DMS 273 (cell line): ENCODE measurements around the gene CASTOR2.
"Not testable (repeated sequence)": the region's sequence is repeated elsewhere in the genome, so short reads cannot be mapped to it uniquely, and the experiment has no call there.

Experiments used
- DNase-seq: peaks from one replicate; lab custom pipeline; 2025; ENCODE audit not compliant: unreplicated experiment; lab: John Stamatoyannopoulos, UW

Gene CASTOR2

GRCh38 chr7:74964511-74965119 lies at the start of gene CASTOR2:
CASTOR2 (plus strand) TSS chr7:74964705; CDS start chr7:74964986, 281 bp downstream.
- peak; percentile 69 for DNase-seq

- DNase-seq = not testable (repeated sequence)
These were observed 42.1 kb upstream of the CASTOR2 start for GRCh38 chr7:74922321-74922890.

- not testable (repeated sequence) for DNase-seq
These were observed 40.9 kb upstream of the CASTOR2 start for GRCh38 chr7:74923644-74924043.

DNA sequence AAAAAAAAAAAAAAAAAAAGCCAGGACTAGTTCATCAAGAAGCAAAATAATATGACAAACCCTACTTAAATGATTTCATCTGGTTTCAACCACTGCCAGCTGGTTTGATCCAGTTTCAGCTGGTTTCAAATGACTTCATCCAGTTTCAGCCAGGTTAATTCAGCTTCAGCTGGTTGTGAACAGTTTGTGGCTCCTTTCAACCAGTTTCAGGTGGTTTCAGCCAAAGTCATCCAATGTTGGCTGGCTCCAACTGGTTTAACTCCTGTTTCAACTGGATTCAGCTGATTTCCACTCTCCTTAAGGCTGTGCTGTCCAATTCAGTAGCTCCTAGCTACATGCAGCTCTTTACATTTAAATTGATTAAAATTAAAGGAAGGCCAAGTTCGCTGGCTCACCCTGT lies 37.5 kb upstream of the CASTOR2 start:
- not testable (repeated sequence) for DNase-seq

DNA sequence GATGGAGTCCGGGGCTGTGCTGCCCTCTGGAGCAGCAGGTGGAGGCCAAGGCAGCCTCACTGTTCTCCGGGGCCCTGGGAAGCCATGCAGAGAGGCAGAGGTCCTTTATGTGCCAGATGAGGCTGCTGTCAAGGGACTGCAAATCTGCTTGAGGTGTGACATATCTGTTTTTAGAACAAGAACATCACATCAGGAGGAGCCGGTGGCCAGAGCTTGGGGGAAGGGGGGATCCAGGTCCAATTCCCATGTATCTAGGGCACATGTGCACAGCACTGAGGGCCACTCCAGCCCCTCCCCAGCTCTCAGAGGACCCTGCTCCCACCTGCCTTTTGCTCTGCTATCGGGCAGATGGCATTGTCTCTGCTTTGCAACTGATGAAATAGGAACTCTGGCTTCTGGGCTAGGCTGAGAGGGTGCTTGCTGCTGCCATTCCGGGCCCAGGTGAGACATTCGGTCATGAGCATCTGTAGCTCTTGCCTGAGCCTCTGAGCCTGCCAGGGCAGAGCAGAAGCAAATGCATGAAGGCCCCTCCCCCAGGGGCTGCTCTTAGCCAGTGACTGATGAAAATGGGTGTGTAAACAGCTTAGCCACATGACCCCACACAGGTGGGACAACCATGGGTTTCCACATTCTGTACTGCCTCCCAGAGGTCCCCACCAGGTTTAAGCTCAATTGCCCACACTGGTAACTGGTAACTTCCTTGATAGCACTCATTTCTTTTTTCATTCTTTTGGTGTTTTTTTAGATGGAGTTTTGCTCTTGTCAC lies 32.8 kb upstream of the CASTOR2 start:
- not testable (repeated sequence) for DNase-seq

- DNase-seq = not testable (repeated sequence)
These were observed 25.1 kb upstream of the CASTOR2 start for GRCh38 chr7:74939429-74939828.

GRCh38 chr7:74941302-74942069 lies 23.0 kb upstream of the CASTOR2 start:
- DNase-seq = not testable (repeated sequence)

GRCh38 chr7:74943923-74944322 lies 20.6 kb upstream of the CASTOR2 start:
- not testable (repeated sequence) for DNase-seq

DNA sequence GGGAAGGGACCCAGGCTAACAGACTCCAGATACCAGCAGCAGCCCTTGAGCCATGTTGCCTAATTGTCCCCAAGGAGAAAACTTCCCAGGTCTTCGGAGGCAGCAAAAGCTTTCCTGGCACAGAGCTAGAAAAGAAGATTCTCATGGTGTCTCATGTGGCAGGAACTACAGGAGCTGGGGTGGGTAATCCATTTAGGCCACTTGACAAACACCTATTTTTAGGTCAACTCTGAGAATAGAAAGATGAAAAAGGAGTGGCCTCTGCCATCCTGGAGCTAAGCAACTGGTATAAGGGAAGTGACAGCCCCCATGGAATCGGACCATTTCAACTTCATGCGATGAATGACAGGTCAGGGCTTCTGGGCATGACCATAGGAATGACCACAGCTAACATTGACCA lies 16.8 kb upstream of the CASTOR2 start:
- DNase-seq = not testable (repeated sequence)

DNA sequence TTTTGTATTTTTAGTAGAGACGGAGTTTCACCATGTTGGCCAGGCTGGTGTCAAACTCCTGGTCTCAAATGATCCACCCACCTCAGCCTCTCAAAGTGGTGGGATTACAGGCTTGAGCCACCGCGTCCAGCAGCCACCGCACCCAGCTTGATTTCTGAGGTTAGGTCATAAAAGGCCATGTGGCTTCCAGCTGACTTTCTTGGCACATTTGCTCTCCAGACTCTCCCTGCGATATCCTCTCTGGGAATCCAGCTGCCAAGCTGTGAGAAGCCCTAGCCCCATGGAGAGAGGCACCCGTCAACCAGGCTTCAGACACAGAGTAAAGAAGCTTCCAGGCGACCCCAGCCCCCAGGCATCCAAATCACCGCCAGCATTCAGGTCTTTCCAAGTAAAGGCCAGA lies 10.7 kb upstream of the CASTOR2 start:
- not testable (repeated sequence) for DNase-seq

DNA sequence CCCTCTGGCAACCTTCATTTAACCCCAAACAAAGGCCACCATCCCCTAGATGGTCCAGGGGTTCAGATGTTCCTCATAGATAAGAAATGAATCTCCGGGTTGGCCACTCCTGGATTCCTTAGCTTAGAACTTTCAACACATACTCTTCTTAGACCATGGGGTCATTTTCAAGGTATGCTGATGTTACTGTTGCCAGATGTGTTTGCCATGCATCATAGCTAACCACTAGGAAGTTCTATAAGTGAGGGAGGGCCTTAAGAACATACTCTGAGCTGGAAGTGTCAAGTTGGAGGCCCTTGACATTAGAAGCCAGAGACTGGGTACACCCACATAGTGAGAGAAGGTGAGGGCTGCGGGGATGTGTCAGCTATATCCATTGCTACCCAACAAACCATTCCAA lies 6.2 kb upstream of the CASTOR2 start:
- not testable (repeated sequence) for DNase-seq

- DNase-seq = not testable (repeated sequence)
These were observed 598 bp upstream of the CASTOR2 start for GRCh38 chr7:74963704-74964510.

DNA sequence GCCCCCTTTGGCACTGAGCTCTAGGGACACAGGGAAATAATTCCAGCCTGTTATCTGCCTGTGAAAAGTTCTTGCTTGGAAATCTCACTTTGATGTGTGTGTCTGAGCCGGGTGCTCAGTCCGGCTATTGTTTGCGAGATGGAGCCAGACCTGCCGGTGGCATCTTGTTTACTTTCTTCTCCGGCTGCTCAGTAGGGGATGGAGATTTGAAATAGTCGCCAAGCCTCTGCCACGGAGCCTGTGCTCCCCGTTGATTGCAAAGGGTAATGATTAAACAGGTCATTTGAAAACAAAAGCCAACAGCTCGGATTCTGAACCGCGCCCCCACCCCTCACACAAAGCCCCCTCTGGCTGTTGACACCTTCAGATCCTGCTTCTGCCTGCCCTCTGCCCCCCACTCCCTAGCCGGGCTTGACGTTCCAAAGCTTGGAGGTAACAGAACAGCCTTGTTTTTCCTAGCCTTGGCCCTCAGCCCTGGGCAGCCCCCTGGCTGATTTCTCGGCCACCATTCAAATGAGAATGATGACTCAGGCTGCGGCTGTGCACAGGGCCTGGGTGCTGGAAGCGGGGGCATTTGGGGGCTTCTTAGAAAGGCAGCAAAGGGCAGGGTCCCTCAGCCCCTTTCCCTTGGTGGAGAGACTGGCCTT lies 1.8 kb downstream of the CASTOR2 start:
- not testable (repeated sequence) for DNase-seq

- DNase-seq = not testable (repeated sequence)
These were observed 2.4 kb downstream of the CASTOR2 start for GRCh38 chr7:74966909-74967308.

DNA sequence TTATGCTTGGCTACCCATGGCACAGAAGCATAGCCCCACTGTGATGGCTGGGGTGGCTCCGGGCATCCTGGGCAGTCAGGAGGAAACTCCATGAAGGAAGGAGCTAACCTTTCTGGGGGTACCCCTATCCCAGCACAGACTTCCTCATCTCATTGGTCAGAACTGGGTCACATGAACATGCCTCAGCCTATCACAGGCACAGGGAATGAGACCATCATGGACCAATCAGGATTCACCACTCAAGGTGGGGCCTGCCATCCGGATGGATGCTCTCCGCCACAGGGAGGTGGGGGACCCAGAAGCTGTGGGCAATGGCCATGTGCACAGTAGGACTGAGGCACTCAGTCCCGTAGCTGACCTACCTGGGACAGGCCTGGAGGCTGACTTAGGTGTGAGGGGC lies 6.9 kb downstream of the CASTOR2 start:
- not testable (repeated sequence) for DNase-seq

DNA sequence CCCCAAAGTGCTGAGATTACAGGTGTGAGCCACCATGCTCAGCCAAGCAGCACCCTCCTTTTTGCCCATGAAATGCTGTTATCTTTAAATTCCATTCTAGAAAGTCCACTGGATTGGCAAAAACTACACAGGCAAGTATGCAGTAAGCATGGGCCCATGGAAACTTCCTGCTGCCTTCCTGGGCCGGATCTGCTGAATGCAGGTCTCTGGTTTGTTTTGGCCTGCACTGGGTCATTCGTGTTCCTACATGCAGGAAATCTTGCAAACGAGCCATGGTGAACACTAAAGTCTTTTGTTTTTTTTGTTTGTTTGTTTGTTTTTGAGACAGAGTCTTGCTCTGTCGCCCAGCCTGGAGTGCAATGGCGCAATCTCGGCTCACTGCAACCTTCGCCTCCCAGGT lies 7.9 kb downstream of the CASTOR2 start:
- DNase-seq = not testable (repeated sequence)

DNA sequence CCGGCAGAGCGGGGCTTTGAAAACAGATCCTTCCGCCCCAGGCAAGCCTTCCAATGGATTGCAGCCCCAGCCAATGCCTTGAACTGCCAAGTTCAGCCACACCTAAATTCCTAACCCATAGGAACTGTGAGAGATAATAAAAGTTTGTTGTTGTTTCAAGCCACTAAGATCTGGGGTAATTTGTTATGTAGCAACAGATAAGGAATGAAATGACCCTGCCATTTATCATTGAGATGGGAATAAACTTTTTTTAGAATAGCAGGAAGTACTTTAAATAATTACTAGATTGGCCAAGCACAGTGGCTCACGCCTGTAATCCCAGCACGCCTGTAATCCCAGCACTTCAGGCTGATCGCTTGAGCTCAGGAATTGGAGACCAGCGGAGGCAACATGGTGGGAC lies 11.5 kb downstream of the CASTOR2 start:
- DNase-seq = not testable (repeated sequence)

GRCh38 chr7:74977523-74977922 lies 13.0 kb downstream of the CASTOR2 start:
- not testable (repeated sequence) for DNase-seq

DNA sequence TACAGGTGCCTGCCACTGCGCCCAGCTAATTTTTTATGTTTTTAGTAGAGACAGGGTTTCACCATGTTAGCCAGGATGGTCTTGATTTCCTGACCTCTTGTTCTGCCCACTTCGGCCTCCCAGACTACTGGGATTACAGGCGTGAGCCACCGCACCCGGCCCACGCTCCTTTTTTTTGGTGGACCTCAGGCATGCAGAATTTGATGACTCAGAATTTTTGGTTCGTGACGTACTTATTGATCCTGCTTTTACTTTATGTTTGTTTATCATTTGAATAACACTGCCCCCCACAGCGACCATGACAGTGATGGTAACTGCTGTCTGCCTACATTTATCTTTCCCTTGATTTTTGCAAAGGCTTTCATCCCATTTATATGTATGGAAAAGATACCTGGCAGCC lies 23.9 kb downstream of the CASTOR2 start:
- not testable (repeated sequence) for DNase-seq

DNA sequence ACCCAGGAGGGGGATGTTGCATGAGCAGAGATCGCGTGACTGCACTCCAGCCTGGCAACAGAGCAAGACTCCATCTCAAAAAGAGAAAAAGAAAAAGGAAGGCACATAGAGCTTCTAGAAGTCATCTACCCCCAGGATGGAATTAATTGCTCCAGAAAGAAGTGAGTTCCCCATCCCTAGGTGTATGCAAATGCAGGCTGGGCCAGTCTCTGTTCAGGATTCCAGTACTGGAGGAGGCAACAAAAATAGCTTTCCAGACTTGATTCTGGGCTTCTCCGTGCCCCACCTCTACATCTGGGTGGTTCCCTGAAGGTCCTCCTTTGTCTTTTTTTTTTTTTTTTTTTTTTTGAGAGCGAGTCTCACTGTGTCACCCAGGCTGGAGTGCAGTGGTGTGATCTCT lies 28.6 kb downstream of the CASTOR2 start:
- DNase-seq = no peak
